Measurements from ENCODE around the gene TMEM130.

Gene TMEM130

DNA sequence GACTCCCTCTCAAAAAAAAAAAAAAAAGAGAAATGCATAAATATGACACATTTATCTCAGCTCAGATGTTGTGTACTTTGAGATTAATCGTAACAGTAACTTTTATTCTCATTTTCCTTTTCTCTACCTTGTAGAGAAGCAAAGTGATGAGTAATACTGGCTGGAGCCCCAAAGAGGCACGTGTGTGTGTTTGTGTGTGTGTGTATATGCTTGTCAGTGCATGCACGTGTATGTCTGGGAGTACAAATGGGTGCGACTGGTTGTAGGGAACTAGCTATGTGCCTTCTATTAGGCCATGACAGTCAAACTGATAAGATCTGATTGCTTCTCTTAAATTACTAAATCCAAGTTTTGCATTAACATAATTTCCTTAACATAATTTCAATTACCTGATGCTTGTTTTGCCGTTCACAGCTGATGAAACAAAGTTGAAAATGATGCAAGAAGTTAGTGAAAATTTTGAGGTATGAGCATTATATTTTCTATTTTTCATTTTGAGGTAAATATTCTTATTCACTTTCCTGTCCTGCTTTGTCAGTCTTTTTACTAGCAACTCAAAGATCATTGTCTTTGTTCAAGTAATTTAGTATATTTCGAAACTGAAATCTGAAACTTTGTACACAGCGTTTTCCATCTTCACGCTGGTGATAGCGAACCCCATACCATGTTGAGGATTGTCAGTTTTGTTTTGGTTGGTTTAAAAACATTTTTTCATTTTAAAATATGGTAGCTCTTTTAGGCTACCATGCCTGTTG lies 11.9 kb upstream of the TMEM130 start:
- Histone ChIP-seq H3K4me1 (peaks cover 0 to 23% (median 14%) of the 10 kb centered on the region in 4 donors), H3K27ac (no peak overlapping the region), H3K4me3 (no peak overlapping the region), H3K27me3 (no peaks in the 10 kb centered on the region), H3K9me3 (no peaks in the 10 kb centered on the region), H3K36me3 (peaks cover 13 to 54% (median 35%) of the 10 kb centered on the region in 3 donors)
- no peak for DNase-seq
- intact Hi-C loops (cut with DNase I; ENCODE audit: low total_unique reads) = no loop called here
- TF ChIP-seq, protein P1, sequence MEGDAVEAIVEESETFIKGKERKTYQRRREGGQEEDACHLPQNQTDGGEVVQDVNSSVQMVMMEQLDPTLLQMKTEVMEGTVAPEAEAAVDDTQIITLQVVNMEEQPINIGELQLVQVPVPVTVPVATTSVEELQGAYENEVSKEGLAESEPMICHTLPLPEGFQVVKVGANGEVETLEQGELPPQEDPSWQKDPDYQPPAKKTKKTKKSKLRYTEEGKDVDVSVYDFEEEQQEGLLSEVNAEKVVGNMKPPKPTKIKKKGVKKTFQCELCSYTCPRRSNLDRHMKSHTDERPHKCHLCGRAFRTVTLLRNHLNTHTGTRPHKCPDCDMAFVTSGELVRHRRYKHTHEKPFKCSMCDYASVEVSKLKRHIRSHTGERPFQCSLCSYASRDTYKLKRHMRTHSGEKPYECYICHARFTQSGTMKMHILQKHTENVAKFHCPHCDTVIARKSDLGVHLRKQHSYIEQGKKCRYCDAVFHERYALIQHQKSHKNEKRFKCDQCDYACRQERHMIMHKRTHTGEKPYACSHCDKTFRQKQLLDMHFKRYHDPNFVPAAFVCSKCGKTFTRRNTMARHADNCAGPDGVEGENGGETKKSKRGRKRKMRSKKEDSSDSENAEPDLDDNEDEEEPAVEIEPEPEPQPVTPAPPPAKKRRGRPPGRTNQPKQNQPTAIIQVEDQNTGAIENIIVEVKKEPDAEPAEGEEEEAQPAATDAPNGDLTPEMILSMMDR (IDR thresholded peaks at IDR 0.05) = no peak

DNA sequence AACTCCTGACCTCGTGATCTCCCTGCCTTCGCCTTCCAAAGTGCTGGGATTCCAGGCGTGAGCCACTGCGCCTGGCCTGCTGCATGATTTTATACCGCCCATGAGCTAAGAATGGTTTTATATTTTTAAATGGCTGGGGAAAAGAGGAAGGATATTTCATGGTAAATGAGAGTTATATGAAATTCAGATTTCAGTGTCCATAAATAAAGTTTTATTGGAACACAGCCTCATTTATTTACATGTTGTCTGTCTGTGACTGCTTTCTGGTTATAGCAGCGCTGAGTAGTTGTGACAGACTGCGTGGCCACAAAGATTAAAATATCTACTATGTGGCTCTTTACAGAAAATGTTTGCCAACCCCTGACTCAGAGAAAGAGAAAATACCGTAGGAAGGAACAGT lies 10.7 kb upstream of the TMEM130 start:
- Histone ChIP-seq H3K9me3 (no peaks in the 10 kb centered on the region), H3K27ac (no peak overlapping the region), H3K36me3 (peaks cover 13 to 47% (median 28%) of the 10 kb centered on the region in 3 donors), H3K4me1 (peaks cover 0 to 23% (median 14%) of the 10 kb centered on the region in 4 donors), H3K4me3 (no peak overlapping the region), H3K27me3 (no peaks in the 10 kb centered on the region)
- no peak for DNase-seq
- intact Hi-C loops (cut with DNase I; ENCODE audit: low total_unique reads) = no loop called here
- TF ChIP-seq, protein P1 (IDR thresholded peaks at IDR 0.05) = no peak

DNA sequence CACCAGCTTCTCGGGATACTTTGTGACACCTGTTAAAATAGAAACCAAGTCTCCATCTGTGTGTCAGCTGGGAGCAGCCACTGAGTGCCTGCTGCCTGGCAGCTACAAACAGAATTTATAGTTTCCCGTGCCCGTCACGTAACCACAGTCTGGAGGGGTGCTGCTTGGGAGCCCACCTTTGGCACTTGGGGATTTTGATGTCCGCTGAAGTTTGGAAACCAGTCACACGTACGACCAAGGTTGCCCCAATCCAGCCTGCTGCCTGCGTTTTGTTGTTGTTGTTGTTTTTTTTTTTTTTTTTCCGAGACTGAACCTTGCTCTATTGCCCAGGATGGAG lies 10.1 kb upstream of the TMEM130 start:
- TF ChIP-seq, protein P1 (IDR thresholded peaks at IDR 0.05) = no peak
- DNase-seq = no peak
- intact Hi-C loops (cut with DNase I; ENCODE audit: low total_unique reads) = no loop called here
- Histone ChIP-seq H3K9me3 (no peaks in the 10 kb centered on the region), H3K27me3 (no peaks in the 10 kb centered on the region), H3K4me1 (peaks cover 0 to 23% (median 14%) of the 10 kb centered on the region in 4 donors), H3K36me3 (peaks cover 13 to 41% (median 26%) of the 10 kb centered on the region in 3 donors), H3K27ac (peak overlapping the region; percentile 87 to 95), H3K4me3 (peak overlapping the region; percentile 72 to 94)

DNA sequence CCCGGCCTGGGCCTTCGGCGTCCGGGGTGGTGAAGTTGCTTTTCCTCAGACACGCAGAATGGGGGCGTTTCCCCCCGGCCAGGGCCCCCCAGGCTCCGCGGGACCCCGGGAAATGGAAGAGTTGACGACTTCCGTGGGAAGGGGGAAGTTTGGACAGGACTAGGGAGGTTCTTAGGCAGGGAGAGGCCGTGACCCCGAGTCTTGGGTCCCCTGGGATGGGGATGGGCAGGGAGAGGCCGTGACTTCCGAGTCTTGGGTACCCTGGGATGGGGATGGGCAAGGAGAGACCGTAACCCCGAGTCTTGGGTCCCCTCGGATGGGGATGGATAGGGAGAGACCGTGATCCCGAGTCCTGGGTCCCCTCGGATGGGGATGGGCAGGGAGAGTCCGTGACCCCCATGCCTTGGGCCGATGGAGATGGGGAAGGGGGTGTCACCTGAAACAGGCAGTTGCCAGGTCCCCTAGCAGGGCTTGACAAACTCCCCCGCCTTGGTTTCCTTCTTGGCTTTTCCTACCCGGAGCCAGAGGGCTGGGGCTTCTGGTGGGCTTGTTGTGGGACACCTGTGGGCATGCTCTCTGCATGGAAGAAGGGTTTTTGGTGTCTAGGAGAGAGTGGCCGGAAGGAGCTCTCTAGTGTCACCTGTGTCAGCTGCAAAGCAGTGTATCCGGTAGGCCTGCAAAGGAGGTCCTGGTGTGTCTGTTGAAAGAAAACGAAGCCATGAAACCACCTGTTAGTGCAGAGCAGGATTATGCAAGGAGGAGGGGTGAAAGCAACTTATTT lies 9.6 kb upstream of the TMEM130 start:
- TF ChIP-seq, protein P1 (IDR thresholded peaks at IDR 0.05) = no peak
- Histone ChIP-seq H3K27ac (peak overlapping the region; percentile 87 to 95), H3K27me3 (no peaks in the 10 kb centered on the region), H3K4me3 (peak overlapping the region; percentile 72 to 94), H3K9me3 (no peaks in the 10 kb centered on the region), H3K4me1 (peaks cover 0 to 23% (median 14%) of the 10 kb centered on the region in 4 donors), H3K36me3 (peaks cover 13 to 36% (median 20%) of the 10 kb centered on the region in 3 donors)
- intact Hi-C loops (cut with DNase I; ENCODE audit: low total_unique reads) = no loop called here
- no peak for DNase-seq

DNA sequence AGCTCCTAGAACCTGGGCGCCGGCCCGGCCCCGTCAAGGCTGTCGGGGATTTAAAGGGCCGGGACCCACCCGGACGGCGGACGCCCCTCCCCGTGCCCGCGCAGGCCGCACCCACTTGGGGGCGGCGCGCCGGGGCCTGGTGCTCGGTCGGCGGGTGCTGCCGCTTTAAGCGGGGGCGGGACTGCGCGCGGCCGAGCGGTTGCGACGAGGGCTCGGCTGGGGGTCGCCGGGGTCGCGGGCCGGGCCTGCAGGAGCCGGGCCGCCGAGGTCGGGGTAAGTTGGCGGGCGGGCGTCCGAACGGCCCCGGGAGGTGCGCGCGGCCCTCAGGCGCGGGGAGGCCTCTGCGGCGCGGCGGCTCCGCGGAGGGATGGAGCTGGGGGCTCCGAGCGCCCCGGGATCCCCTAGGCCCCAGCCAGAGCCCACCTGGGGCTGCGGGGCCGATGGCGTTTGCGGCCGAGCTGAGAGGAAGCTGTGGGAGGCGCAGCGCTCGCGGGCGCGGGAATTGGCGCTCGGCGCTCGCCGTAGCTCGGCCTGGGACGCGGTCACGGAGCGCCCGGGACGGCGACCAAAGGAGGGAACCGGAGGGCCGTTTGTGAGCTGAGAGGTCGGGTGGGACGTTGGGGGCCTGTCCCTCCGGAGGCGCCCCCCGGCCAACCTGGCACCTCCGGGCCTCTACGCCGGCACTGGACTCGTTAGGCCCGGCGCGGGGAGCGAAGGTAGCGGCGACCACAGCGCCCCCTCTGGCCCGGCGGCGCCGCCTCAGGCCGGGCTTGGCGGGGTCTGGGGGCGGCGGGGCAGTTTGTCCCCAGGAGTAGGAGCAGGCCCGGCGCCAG lies 8.8 kb upstream of the TMEM130 start, which contains the start of gene TRRAP:
TRRAP (plus strand) TSS at position 168 of the 833 bp plus-strand sequence. CDS start 2,619 bp downstream, outside the sequence.
- TF ChIP-seq, protein P1 (IDR thresholded peaks at IDR 0.05) = peak; percentile 86 to 97
- Histone ChIP-seq H3K36me3 (peaks cover 6 to 27% (median 14%) of the 10 kb centered on the region in 3 donors), H3K27me3 (no peaks in the 10 kb centered on the region), H3K4me1 (peaks cover 0 to 23% (median 14%) of the 10 kb centered on the region in 4 donors), H3K4me3 (peak within 1 kb of the TSS; percentile 72 to 94), H3K9me3 (no peaks in the 10 kb centered on the region), H3K27ac (peak within 1 kb of the TSS; percentile 87 to 95)
- intact Hi-C loops (cut with DNase I; ENCODE audit: low total_unique reads) = no loop called here
- DNase-seq = peak; percentile 51 to 82

Data from tibial artery (tissue), 4 donors.